Left lobe of liver (tissue), 2 donors: Measurements from ENCODE around the gene DNAJB13. TPM values are rescaled to one million over a fixed set of nuclear protein-coding genes. Genes with fewer than 3 reads are reported as not detected.
"Not testable (repeated sequence)": the region's sequence is repeated elsewhere in the genome, so short reads cannot be mapped to it uniquely, and the experiment has no call there.

Source experiments
- ATAC-seq: fragments of 200-7000 bp; cut with Tn5 transposase; one replicate; pipeline ENCODE4 v1.9.1; 2020; ENCODE audit warnings: mild to moderate bottlenecking, moderate library complexity
- DNase-seq: peaks from one replicate; pipeline ENCODE4 v3.0.0-alpha.2; 2020; ENCODE audit warnings: low spot score
- total RNA-seq: library from RNA; stranded (reverse); gene quantifications from one replicate; pipeline ENCODE4 v1.2.1, GENCODE V29; 2021
- donor health status: DM: no; HTN: no; CAD: no; lungs with moderate emphysema.
- donor health status: DM: no; HTN: yes; CAD: no.

DNAJB13 gene
- not detected for total RNA-seq

- peak; percentile 51 for ATAC-seq
- no peak for DNase-seq
Observed at GRCh38 chr11:73950869-73951710, at the start of gene DNAJB13. Gene DNAJB13 (plus strand): TSS chr11:73951026. CDS start chr11:73951070, 44 bp downstream.

- no peak for ATAC-seq
- no peak for DNase-seq
Observed at GRCh38 chr11:73902303-73902702, 48.5 kb upstream of the DNAJB13 start.

GRCh38 chr11:73907191-73907590 is 43.6 kb upstream of the DNAJB13 start:
- peak; percentile 33 for ATAC-seq
- DNase-seq, result no peak

- ATAC-seq (no peak), DNase-seq (no peak)
Observed at GRCh38 chr11:73912026-73912425, 38.8 kb upstream of the DNAJB13 start.

GRCh38 chr11:73913472-73913871 is 37.4 kb upstream of the DNAJB13 start:
- DNase-seq (no peak), ATAC-seq (no peak)

GRCh38 chr11:73914284-73914683 is 36.5 kb upstream of the DNAJB13 start:
- peak; percentile 79 for ATAC-seq
- DNase-seq, result no peak

- ATAC-seq (no peak), DNase-seq (no peak)
Observed at GRCh38 chr11:73916435-73916834, 34.4 kb upstream of the DNAJB13 start.

GRCh38 chr11:73921180-73921579 is 29.6 kb upstream of the DNAJB13 start:
- ATAC-seq (no peak), DNase-seq (no peak)

GRCh38 chr11:73929388-73929787 is 21.4 kb upstream of the DNAJB13 start:
- ATAC-seq, result no peak
- DNase-seq, result no peak

GRCh38 chr11:73931039-73931645 is 19.7 kb upstream of the DNAJB13 start:
- ATAC-seq (peak; percentile 83), DNase-seq (no peak)

- no peak for ATAC-seq
- DNase-seq, result no peak
Observed at GRCh38 chr11:73931951-73932350, 18.9 kb upstream of the DNAJB13 start.

GRCh38 chr11:73932781-73933180 is 18.0 kb upstream of the DNAJB13 start:
- DNase-seq (no peak), ATAC-seq (no peak)

- not testable (repeated sequence) for DNase-seq, ATAC-seq
Observed at GRCh38 chr11:73936047-73936446, 14.8 kb upstream of the DNAJB13 start.

- ATAC-seq (no peak), DNase-seq (no peak)
Observed at GRCh38 chr11:73939096-73939495, 11.7 kb upstream of the DNAJB13 start.

- ATAC-seq, result no peak
Observed at GRCh38 chr11:73940801-73941570, 9.8 kb upstream of the DNAJB13 start.

GRCh38 chr11:73942010-73942409 is 8.8 kb upstream of the DNAJB13 start:
- DNase-seq (no peak), ATAC-seq (no peak)

More at GRCh38 chr11:73940801-73941570, 9.8 kb upstream of the DNAJB13 start:
- no peak for DNase-seq

- ATAC-seq (no peak), DNase-seq (no peak)
Observed at GRCh38 chr11:73944085-73944484, 6.7 kb upstream of the DNAJB13 start.

GRCh38 chr11:73944901-73945300 is 5.9 kb upstream of the DNAJB13 start:
- ATAC-seq, result no peak
- DNase-seq, result no peak

GRCh38 chr11:73945396-73945795 is 5.4 kb upstream of the DNAJB13 start:
- DNase-seq (no peak), ATAC-seq (no peak)

GRCh38 chr11:73946798-73947458 is 3.9 kb upstream of the DNAJB13 start:
- DNase-seq (no peak), ATAC-seq (no peak)

GRCh38 chr11:73949246-73949645 is 1.6 kb upstream of the DNAJB13 start:
- no peak for ATAC-seq

More at GRCh38 chr11:73949246-73949645, 1.6 kb upstream of the DNAJB13 start:
- DNase-seq, result no peak
